ENCODE data around the gene PTGR3. TPM values are rescaled to one million over a fixed set of nuclear protein-coding genes. Genes with fewer than 3 reads are reported as not detected.

The PTGR3 gene
- total RNA-seq, 1 experiment from 2014 or later = 1.6 TPM

DNA sequence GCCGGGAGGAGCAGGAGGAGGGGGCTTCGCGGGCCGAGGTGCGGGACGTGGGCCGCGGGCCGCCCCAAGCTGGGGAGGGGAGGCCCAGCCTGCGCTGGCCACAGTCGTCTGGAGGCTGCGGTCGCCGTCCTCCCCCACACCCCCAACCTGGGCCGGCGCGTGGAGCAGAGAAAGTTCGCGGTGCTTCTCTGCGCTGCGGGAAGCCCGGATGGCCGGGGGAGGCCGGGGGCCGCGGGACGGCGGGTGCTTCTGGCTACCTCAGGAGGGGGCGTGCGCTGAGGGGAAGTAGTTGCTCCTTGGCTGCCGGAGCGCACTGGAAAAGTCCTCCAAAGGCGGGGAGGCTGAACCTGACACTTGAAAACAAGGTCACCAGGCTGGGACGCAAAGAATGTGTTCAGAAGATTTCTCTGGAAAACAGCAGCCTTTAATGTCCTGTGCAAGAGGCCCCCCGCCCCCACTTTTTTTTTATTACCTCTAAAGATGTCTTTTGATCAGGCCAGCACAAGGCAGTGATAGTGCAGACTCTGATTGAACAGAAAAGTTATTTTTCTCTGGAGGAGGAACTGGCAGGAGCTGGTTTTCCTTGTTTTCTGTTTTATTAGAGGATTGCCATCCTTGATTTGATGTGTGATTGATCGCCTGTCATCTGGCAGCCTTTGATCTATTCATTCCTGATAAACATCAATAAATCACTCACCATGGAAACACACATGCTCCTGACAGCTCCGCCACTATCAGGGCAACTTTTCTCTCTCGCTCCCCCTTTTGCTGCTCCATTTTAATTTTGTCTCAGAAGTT, 3.2 kb upstream of the PTGR3 start:
- peak overlapping the region; percentile 60 to 81 for H3K4me3 Mint-ChIP-seq
- no peak overlapping the region for H2BK15ac ChIP-seq (ENCODE audit: low read depth, low read length)
- no peaks in the 10 kb centered on the region for H3K9me3 ChIP-seq (ENCODE audit: control insufficient read depth, low read depth, low read length)
- no CpG with 5 or more reads among the region's 38 CpGs for WGBS (ENCODE audit: extremely low coverage, insufficient read length, low lambda C conversion rate)
- H3K4me1 Mint-ChIP-seq = peaks cover 31 to 40% of the 10 kb centered on the region in 2 experiments
- no peak overlapping the region for H3K4ac ChIP-seq (ENCODE audit: low read depth, low read length)
- no peak overlapping the region for H2AK5ac ChIP-seq (ENCODE audit: insufficient read length, low read length)
- peak; percentile 69 for DNase-seq
- peak overlapping the region; percentile 51 for H3K4me2 ChIP-seq (ENCODE audit: insufficient read depth, insufficient read length, low read length)
- H4K5ac ChIP-seq (ENCODE audit: insufficient read length, low read depth, low read length) = no peak overlapping the region
- H3T11ph ChIP-seq (ENCODE audit: low read length) = no peak overlapping the region
- no peak overlapping the region for H3K18ac ChIP-seq (ENCODE audit: insufficient read length, low read depth, low read length)
- peaks cover 34% of the 10 kb centered on the region for H3K27me3 ChIP-seq (ENCODE audit: insufficient read depth, low read length)
- no peaks in the 10 kb centered on the region; the same call in 1 of the 2 replicates for H3K4me1 ChIP-seq (ENCODE audit: insufficient read depth, low read length)
- no peak overlapping the region for H4K8ac ChIP-seq (replicated peaks; ENCODE audit: insufficient read length, low read depth, low read length)
- no peak overlapping the region for H2BK12ac ChIP-seq (ENCODE audit: insufficient read length, low read depth, low read length)
- H3K56ac ChIP-seq (ENCODE audit: insufficient read length, low read depth, low read length) = no peak overlapping the region
- no peak overlapping the region for H4K91ac ChIP-seq (ENCODE audit: insufficient read length, low read depth, low read length)
- H3K79me1 ChIP-seq (ENCODE audit: insufficient read depth, low read depth, low read length, poor library complexity, severe bottlenecking) = no peaks in the 10 kb centered on the region
- peaks cover 68% of the 10 kb centered on the region for H3K27me3 Mint-ChIP-seq (ENCODE audit: low read depth)
- peaks cover 0 to 7% of the 10 kb centered on the region in 2 experiments; a peak in 1 of 5 replicates for H3K9me3 Mint-ChIP-seq
- peaks cover 20% of the 10 kb centered on the region for H3K23me2 ChIP-seq (ENCODE audit: insufficient read length, low read depth, low read length, poor library complexity, severe bottlenecking)
- peaks cover 0 to 2% (median 0%) of the 10 kb centered on the region in 3 experiments; a peak in 2 of 7 replicates for H3K36me3 Mint-ChIP-seq (ENCODE audit: insufficient read depth in 1 of 3, low read depth in 3 of 3)
- H2BK120ac ChIP-seq (ENCODE audit: low read depth, low read length, poor library complexity, severe bottlenecking) = no peak overlapping the region
- no peaks in the 10 kb centered on the region for H4K20me1 ChIP-seq (ENCODE audit: control insufficient read depth, insufficient read depth, insufficient read length)
- H3K9ac ChIP-seq (ENCODE audit: extremely low read depth, insufficient read length, low read length) = no peak overlapping the region
- no peak overlapping the region for H3K14ac ChIP-seq (ENCODE audit: insufficient read depth, low read length)
- H2AFZ ChIP-seq (ENCODE audit: low read length) = no peak overlapping the region
- no peak overlapping the region for H3K27ac ChIP-seq (ENCODE audit: insufficient read length, low read depth, low read length)
- H3K23ac ChIP-seq (ENCODE audit: insufficient read length, low read depth, low read length) = no peak overlapping the region
- no peak overlapping the region for H3K27ac Mint-ChIP-seq
- H2BK20ac ChIP-seq (ENCODE audit: low read depth, low read length, poor library complexity, severe bottlenecking) = no peak overlapping the region
- H2BK5ac ChIP-seq (ENCODE audit: insufficient read length, low read length) = no peak overlapping the region
- H3K79me2 ChIP-seq (ENCODE audit: insufficient read depth, low read length) = no peaks in the 10 kb centered on the region
- no peak for TF ChIP-seq CTCF (conservative IDR thresholded peaks at IDR 0.05)
